Measurements from ENCODE around the gene BTLA.

DNA sequence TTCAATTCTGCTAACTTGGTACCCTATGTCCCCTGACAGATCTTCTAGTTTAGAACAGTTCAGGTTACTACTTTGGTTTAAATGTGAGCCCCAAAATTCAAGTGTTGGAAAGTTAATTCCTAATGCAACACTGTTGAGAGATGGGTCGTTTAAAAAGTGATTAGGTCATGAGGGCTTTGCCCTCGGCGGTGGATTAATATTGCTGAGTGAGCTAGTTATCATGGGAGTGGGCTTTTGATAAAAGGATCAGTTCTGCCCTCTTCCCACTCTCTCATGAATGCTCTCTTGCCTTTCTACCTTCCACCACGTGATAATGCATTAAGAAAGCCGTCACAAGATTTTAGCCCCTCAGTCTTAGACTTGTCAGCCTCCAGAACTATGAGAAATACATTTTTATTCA, 72.1 kb downstream of the BTLA start:
- TF ChIP-seq POLR2A (IDR thresholded peaks at IDR 0.05; ENCODE audit: low read depth, low read length) (no peak), POLR2AphosphoS5 (IDR thresholded peaks at IDR 0.05; ENCODE audit: low read depth, low read length) (no peak)

Data from GM12892 (cell line).